Hepatocyte (in vitro differentiated cells): ENCODE results near the gene LCE2D. TPM values are rescaled to one million over a fixed set of nuclear protein-coding genes. Genes with fewer than 3 reads are reported as not detected.

ENCODE experiments used
- DNase-seq: peaks from one replicate; pipeline ENCODE4 v3.0.0-alpha.2; 2016; ENCODE audit warnings: low spot score
- H2AFZ ChIP-seq: fragments of 200-600 bp; sonication (generic); 2 replicates; pipeline ENCODE4 v1.6.0; 2016; ENCODE audit warnings: antibody characterized with exemption, mild to moderate bottlenecking
- H3K27ac ChIP-seq: fragments of 200-600 bp; sonication (generic); 2 replicates; pipeline ENCODE4 v1.5.1; 2016; ENCODE audit warnings: mild to moderate bottlenecking
- H3K27me3 ChIP-seq: fragments of 200-600 bp; sonication (generic); 2 replicates; pipeline ENCODE4 v1.6.1; 2016
- H3K36me3 ChIP-seq: fragments of 200-600 bp; sonication (generic); replicated peaks from 2 replicates; pipeline ENCODE4 v1.5.1; 2016; ENCODE audit warnings: low read depth; ENCODE audit not compliant: insufficient read depth
- H3K4me1 ChIP-seq: fragments of 200-600 bp; sonication (generic); 2 replicates; pipeline ENCODE4 v1.5.1; 2016; ENCODE audit warnings: mild to moderate bottlenecking, moderate library complexity; ENCODE audit not compliant: insufficient read depth
- H3K4me2 ChIP-seq: fragments of 200-600 bp; sonication (generic); 2 replicates; pipeline ENCODE4 v1.6.0; 2016
- H3K4me3 ChIP-seq: fragments of 200-600 bp; sonication (generic); 2 replicates; pipeline ENCODE4 v1.5.1; 2016; ENCODE audit warnings: mild to moderate bottlenecking
- H3K79me2 ChIP-seq: fragments of 200-600 bp; sonication (generic); 2 replicates; pipeline ENCODE4 v1.6.0; 2017; ENCODE audit warnings: mild to moderate bottlenecking
- H3K9me2 ChIP-seq: fragments of 200-600 bp; sonication (generic); replicated peaks from 2 replicates; pipeline ENCODE4 v1.6.0; 2017; ENCODE audit warnings: mild to moderate bottlenecking; ENCODE audit not compliant: insufficient read depth
- H3K9me3 ChIP-seq: fragments of 200-600 bp; sonication (generic); 2 replicates; pipeline ENCODE4 v1.5.1; 2016; ENCODE audit warnings: low read depth, mild to moderate bottlenecking
- H4K20me1 ChIP-seq: fragments of 200-600 bp; sonication (generic); 2 replicates; pipeline ENCODE4 v1.6.0; 2016; ENCODE audit warnings: mild to moderate bottlenecking; ENCODE audit not compliant: insufficient read depth, poor library complexity, severe bottlenecking
- CTCF ChIP-seq: fragments of 200-600 bp; sonication (generic); IDR thresholded peaks from 2 replicates; pipeline ENCODE4 v1.5.1; 2016; ENCODE audit warnings: antibody characterized with exemption, mild to moderate bottlenecking; ENCODE audit not compliant: poor library complexity
- EZH2 ChIP-seq: fragments of 200-600 bp; sonication (generic); IDR thresholded peaks from 2 replicates; pipeline ENCODE4 v1.6.1; 2016; ENCODE audit warnings: antibody characterized with exemption, mild to moderate bottlenecking, borderline replicate concordance
- EZH2phosphoT487 ChIP-seq: fragments of 200-600 bp; sonication (generic); IDR thresholded peaks from one replicate; pipeline ENCODE4 v1.6.1; 2018; ENCODE audit warnings: antibody characterized with exemption, mild to moderate bottlenecking, low read depth, moderate library complexity; ENCODE audit not compliant: unreplicated experiment, severe bottlenecking
- WGBS: methylation state at CpG from one replicate; pipeline ENCODE4 v1.1.6; 2016; ENCODE audit warnings: low lambda C conversion rate; ENCODE audit errors: missing lambda C conversion rate; 5-methylcytosine and 5-hydroxymethylcytosine counted together
- polyA plus RNA-seq: library from polyadenylated mRNA; unstranded; fragments of >200 nt; fragmentation: Nextera tagmentation; extraction: Ambion mirVana; gene quantifications from 2 replicates; pipeline ENCODE4 v1.2.1, GENCODE V29; 2016
- total RNA-seq: library from RNA; depleted of rRNA; stranded (reverse); fragments of >200 nt; gene quantifications from 2 replicates; pipeline ENCODE4 v1.2.3, GENCODE V29; 2014

Gene LCE2D
- total and polyA plus RNA-seq, 2 experiments from 2014 or later = not detected

- H2AFZ ChIP-seq = no peak overlapping the region
- no peaks in the 10 kb centered on the region for H3K27me3 ChIP-seq
- no peaks in the 10 kb centered on the region for H3K9me3 ChIP-seq
- H3K4me1 ChIP-seq = no peaks in the 10 kb centered on the region
- H3K4me3 ChIP-seq = no peak overlapping the region
- no peaks in the 10 kb centered on the region for H3K9me2 ChIP-seq
- no peaks in the 10 kb centered on the region for H3K79me2 ChIP-seq
- H3K27ac ChIP-seq = no peak overlapping the region
- no peak overlapping the region for H3K4me2 ChIP-seq
- TF ChIP-seq CTCF = no peak
- TF ChIP-seq EZH2 = no peak
- no peak for TF ChIP-seq EZH2phosphoT487
- H4K20me1 ChIP-seq = no peaks in the 10 kb centered on the region
- no peak for DNase-seq
- 85% methylated on average over 3 of the region's 3 CpGs for WGBS
- no peaks in the 10 kb centered on the region for H3K36me3 ChIP-seq
These were observed 32.6 kb upstream of the LCE2D start for GRCh38 chr1:152630596-152630995.

- no peaks in the 10 kb centered on the region for H4K20me1 ChIP-seq
- H3K4me2 ChIP-seq = no peak overlapping the region
- H3K9me2 ChIP-seq = no peaks in the 10 kb centered on the region
- no peak overlapping the region for H3K27ac ChIP-seq
- no peaks in the 10 kb centered on the region for H3K27me3 ChIP-seq
- H3K36me3 ChIP-seq = no peaks in the 10 kb centered on the region
- H3K4me1 ChIP-seq = no peaks in the 10 kb centered on the region
- H3K9me3 ChIP-seq = no peaks in the 10 kb centered on the region
- no peak for DNase-seq
- no peak overlapping the region for H3K4me3 ChIP-seq
- H3K79me2 ChIP-seq = no peaks in the 10 kb centered on the region
- 25% methylated on average over 1 of the region's 1 CpG for WGBS
- H2AFZ ChIP-seq = no peak overlapping the region
- no peak for TF ChIP-seq CTCF
- TF ChIP-seq EZH2phosphoT487 = no peak
- no peak for TF ChIP-seq EZH2
These were observed 22.8 kb upstream of the LCE2D start for GRCh38 chr1:152640351-152640750.

GRCh38 chr1:152643945-152644344, 19.2 kb upstream of the LCE2D start:
- Histone ChIP-seq H3K27me3 (no peaks in the 10 kb centered on the region), H3K9me3 (no peaks in the 10 kb centered on the region), H3K4me2 (no peak overlapping the region), H2AFZ (no peak overlapping the region), H3K4me1 (no peaks in the 10 kb centered on the region), H4K20me1 (no peaks in the 10 kb centered on the region), H3K36me3 (no peaks in the 10 kb centered on the region), H3K79me2 (no peaks in the 10 kb centered on the region), H3K27ac (no peak overlapping the region), H3K4me3 (no peak overlapping the region), H3K9me2 (no peaks in the 10 kb centered on the region)
- WGBS = 68% methylated on average over 3 of the region's 3 CpGs
- no peak for TF ChIP-seq EZH2phosphoT487
- TF ChIP-seq EZH2 = no peak
- no peak for TF ChIP-seq CTCF
- no peak for DNase-seq

GRCh38 chr1:152645146-152645545, 18.0 kb upstream of the LCE2D start:
- TF ChIP-seq EZH2 (no peak), EZH2phosphoT487 (no peak), CTCF (no peak)
- no peaks in the 10 kb centered on the region for H3K79me2 ChIP-seq
- no peaks in the 10 kb centered on the region for H3K27me3 ChIP-seq
- no peak overlapping the region for H2AFZ ChIP-seq
- no peaks in the 10 kb centered on the region for H3K4me1 ChIP-seq
- no peak overlapping the region for H3K27ac ChIP-seq
- no peaks in the 10 kb centered on the region for H3K9me2 ChIP-seq
- no peak overlapping the region for H3K4me2 ChIP-seq
- DNase-seq = no peak
- no peaks in the 10 kb centered on the region for H3K9me3 ChIP-seq
- no peaks in the 10 kb centered on the region for H3K36me3 ChIP-seq
- no peak overlapping the region for H3K4me3 ChIP-seq
- H4K20me1 ChIP-seq = no peaks in the 10 kb centered on the region
- 47% methylated on average over 3 of the region's 3 CpGs for WGBS
